Mucosa of descending colon (tissue), 3 donors: Measurements from ENCODE around the gene ERFL. TPM values are rescaled to one million over a fixed set of nuclear protein-coding genes. Genes with fewer than 3 reads are reported as not detected.

Source experiments
- ATAC-seq: fragments of 200-7000 bp; cut with Tn5 transposase; one replicate; pipeline ENCODE4 v1.9.1; 2020; ENCODE audit warnings: mild to moderate bottlenecking, moderate library complexity
- DNase-seq, 3 donors: peaks; one replicate each; pipeline ENCODE4 v3.0.0-alpha.2; 2020
- H3K36me3 ChIP-seq: fragments of 200-600 bp; one replicate; pipeline ENCODE4 v1.8.0; 2021; ENCODE audit warnings: low read depth, mild to moderate bottlenecking
- H3K4me1 ChIP-seq: fragments of 200-600 bp; one replicate; pipeline ENCODE4 v1.8.0; 2021; ENCODE audit warnings: low read depth, mild to moderate bottlenecking
- H3K4me3 ChIP-seq: fragments of 200-600 bp; one replicate; pipeline ENCODE4 v1.8.0; 2021; ENCODE audit warnings: mild to moderate bottlenecking
- H3K9me3 ChIP-seq: fragments of 200-600 bp; one replicate; pipeline ENCODE4 v1.8.0; 2021; ENCODE audit warnings: mild to moderate bottlenecking
- CTCF ChIP-seq: fragments of 200-600 bp; IDR thresholded peaks from one replicate; pipeline ENCODE4 v1.8.0; 2022; ENCODE audit warnings: antibody characterized with exemption, mild to moderate bottlenecking
- intact Hi-C, 2 donors: fragments of 100-400 bp; cut with DNase I in 1 of 2; cut with micrococcal nuclease in 1 of 2; formaldehyde crosslinking; loops; one replicate each; pipeline versions ENCODE4 v1.11.0 to v1.11.1; 2022; cut with DNase I, micrococcal nuclease
- total RNA-seq, 3 donors: library from RNA; stranded (reverse); fragmentation: NEBNext Ultra II Directional in 2 of 3; extraction: Animal tissue kit (Norgen Biotek cat#: 25700) in 2 of 3; gene quantifications; one replicate each; pipeline versions ENCODE4 v1.2.1 to v1.2.4, GENCODE V29; 2021 to 2023
- donor health status: DM: no; HTN: no; CAD: no; lungs with moderate emphysema.
- donor health status: DM: no; HTN: no; CAD: no.
- donor health status: DM: no; HTN: yes; CAD: no.

Gene ERFL
- total RNA-seq, 3 donors from 2014 or later, result 0.70 to 1.1 (median 0.98) TPM

GRCh38 chr19:41958367-41959055 lies 30.3 kb upstream of the ERFL start:
- intact Hi-C loops, result no loop called here
- peak overlapping the region; percentile 77 for H3K4me3 ChIP-seq
- no peaks in the 10 kb centered on the region for H3K9me3 ChIP-seq
- ATAC-seq (peak; percentile 78), DNase-seq (peak; percentile 95 to 96 (median 96))
- no peaks in the 10 kb centered on the region for H3K36me3 ChIP-seq
- TF ChIP-seq CTCF, result no peak
- peaks cover 18% of the 10 kb centered on the region for H3K4me1 ChIP-seq

DNA sequence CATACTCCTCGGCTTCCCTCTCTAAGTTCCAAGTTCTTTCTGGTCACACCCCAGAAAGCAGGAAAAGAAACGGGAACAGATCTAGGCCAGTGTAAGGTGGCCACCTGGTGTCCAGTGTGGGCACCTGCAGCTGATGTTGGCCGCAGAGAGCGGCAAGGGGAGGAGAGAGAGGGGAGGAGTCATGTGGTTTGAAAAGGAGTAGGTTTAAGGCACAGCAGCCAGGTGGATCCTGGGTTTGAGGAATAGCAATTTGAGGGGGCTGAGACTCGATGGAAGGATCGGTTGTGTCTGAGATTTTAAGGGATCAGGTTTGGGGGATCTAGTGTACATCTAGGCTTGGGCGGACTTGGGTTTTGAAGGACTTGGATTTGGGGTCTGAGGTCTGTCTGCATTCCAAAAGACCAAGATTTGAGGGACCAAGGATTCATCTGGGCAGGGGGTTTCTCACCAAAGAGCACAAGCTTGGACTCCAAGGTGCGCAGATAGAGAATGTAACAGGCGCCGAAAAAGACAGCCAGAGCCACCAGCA lies 29.7 kb upstream of the ERFL start:
- Histone ChIP-seq H3K4me1 (peaks cover 18% of the 10 kb centered on the region), H3K9me3 (no peaks in the 10 kb centered on the region), H3K4me3 (no peak overlapping the region), H3K36me3 (no peaks in the 10 kb centered on the region)
- ATAC-seq (peak; percentile 81), DNase-seq (peak; percentile 83 to 86 (median 85))
- intact Hi-C loops, result no loop called here
- peak; percentile 90 for TF ChIP-seq CTCF

- DNase-seq, result peak; percentile 81 to 85 (median 82)
- TF ChIP-seq CTCF, result no peak
- peak; percentile 68 for ATAC-seq
- H3K36me3 ChIP-seq, result no peaks in the 10 kb centered on the region
- H3K4me3 ChIP-seq, result no peak overlapping the region
- intact Hi-C loops, result no loop called here
- peaks cover 18% of the 10 kb centered on the region for H3K4me1 ChIP-seq
- H3K9me3 ChIP-seq, result no peaks in the 10 kb centered on the region
Measured at GRCh38 chr19:41957161-41957837, 29.1 kb upstream of the ERFL start.

DNA sequence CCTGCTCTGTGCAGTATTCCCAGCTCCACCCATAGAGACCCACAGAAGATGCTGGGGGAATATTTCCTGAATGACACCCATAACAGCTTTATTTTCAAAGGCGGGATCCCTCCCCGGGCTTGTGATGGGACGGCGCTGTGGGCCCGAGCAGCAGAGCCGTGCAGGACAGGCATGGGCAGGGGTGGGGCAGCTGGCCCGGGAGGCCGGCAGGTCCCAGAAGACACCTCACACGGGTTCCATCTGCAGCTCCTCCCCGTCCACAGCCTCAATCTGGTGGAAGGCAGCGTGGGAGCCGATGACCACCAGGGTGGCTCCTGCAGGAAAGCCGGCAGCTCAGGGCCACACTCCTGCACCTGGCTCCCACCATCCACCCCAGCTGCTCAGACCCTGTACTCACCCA lies 28.4 kb upstream of the ERFL start:
- intact Hi-C loops, result no loop called here
- Histone ChIP-seq H3K4me1 (peaks cover 18% of the 10 kb centered on the region), H3K4me3 (no peak overlapping the region), H3K36me3 (no peaks in the 10 kb centered on the region), H3K9me3 (no peaks in the 10 kb centered on the region)
- TF ChIP-seq CTCF, result no peak
- DNase-seq (peak; percentile 54 to 71 (median 70)), ATAC-seq (peak; percentile 21)

GRCh38 chr19:41955521-41955920 lies 27.3 kb upstream of the ERFL start:
- H3K4me1 ChIP-seq, result peaks cover 18% of the 10 kb centered on the region
- H3K36me3 ChIP-seq, result no peaks in the 10 kb centered on the region
- ATAC-seq, result no peak
- H3K4me3 ChIP-seq, result no peak overlapping the region
- no peak for TF ChIP-seq CTCF
- DNase-seq, result no peak
- no peaks in the 10 kb centered on the region for H3K9me3 ChIP-seq
- intact Hi-C loops, result no loop called here
